ENCODE data around the gene DNAH11. TPM values are rescaled to one million over a fixed set of nuclear protein-coding genes. Genes with fewer than 3 reads are reported as not detected.
"Not testable (repeated sequence)": the region's sequence is repeated elsewhere in the genome, so short reads cannot be mapped to it uniquely, and the experiment has no call there.

Gene DNAH11
- total RNA-seq, 4 donors from 2014 or later = 0.20 to 2.5 (median 0.71) TPM

DNA sequence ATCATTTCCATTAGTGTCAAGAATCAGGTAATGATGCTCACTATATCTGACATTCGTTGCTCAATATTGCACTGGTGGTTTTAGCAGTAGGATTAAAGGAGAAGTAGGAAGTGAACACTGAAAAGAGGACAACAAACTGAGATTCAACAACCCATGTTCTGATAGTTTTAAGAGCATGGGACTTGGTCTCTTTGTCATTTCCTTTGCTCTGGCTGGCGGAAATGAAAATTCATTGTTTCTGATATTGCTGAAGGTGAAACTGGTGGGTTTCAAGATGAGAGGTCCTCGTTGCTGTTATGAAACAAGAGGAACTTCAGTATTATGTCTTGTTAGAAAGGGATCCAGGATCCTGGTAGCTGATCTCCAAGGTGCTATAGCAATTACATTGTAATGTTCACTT, 129.0 kb downstream of the DNAH11 start:
- no peaks in the 10 kb centered on the region for H3K36me3 ChIP-seq
- no peak for DNase-seq (ENCODE audit: low spot score in 2 of 2)
- H3K27me3 ChIP-seq = no peaks in the 10 kb centered on the region
- TF ChIP-seq POLR2A (IDR thresholded peaks at IDR 0.05) = no peak
- TF ChIP-seq, protein P1, sequence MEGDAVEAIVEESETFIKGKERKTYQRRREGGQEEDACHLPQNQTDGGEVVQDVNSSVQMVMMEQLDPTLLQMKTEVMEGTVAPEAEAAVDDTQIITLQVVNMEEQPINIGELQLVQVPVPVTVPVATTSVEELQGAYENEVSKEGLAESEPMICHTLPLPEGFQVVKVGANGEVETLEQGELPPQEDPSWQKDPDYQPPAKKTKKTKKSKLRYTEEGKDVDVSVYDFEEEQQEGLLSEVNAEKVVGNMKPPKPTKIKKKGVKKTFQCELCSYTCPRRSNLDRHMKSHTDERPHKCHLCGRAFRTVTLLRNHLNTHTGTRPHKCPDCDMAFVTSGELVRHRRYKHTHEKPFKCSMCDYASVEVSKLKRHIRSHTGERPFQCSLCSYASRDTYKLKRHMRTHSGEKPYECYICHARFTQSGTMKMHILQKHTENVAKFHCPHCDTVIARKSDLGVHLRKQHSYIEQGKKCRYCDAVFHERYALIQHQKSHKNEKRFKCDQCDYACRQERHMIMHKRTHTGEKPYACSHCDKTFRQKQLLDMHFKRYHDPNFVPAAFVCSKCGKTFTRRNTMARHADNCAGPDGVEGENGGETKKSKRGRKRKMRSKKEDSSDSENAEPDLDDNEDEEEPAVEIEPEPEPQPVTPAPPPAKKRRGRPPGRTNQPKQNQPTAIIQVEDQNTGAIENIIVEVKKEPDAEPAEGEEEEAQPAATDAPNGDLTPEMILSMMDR (IDR thresholded peaks at IDR 0.05) = no peak
- TF ChIP-seq EP300 (IDR thresholded peaks at IDR 0.05) = no peak
- H3K9me3 ChIP-seq = no peaks in the 10 kb centered on the region
- no peak overlapping the region for H3K27ac ChIP-seq
- no peaks in the 10 kb centered on the region for H3K4me1 ChIP-seq
- no peak overlapping the region for H3K4me3 ChIP-seq
- 81 to 83% methylated on average over 3 of the region's 3 CpGs for WGBS, 2 donors

DNA sequence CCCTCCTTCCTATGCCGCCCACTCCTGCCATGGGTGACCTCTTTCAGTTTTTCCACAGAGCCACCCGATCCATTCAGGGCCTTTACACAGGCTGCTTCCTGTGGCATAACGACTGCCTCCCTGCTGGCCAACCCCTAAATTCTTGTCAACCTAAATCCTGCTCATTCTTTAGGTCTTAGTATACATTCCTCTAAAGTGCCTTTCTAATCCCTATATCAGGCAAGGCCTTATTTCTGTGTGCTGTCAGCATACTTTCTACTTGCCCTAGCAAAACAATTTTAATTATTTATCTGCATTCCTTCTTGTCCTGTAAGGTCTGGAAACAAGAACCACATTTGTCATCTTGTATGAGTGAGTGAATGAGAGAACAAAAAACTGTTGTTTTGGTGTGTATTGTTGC, 132.4 kb downstream of the DNAH11 start:
- no peaks in the 10 kb centered on the region for H3K27me3 ChIP-seq
- no peaks in the 10 kb centered on the region for H3K4me1 ChIP-seq
- no peak for TF ChIP-seq EP300 (IDR thresholded peaks at IDR 0.05)
- TF ChIP-seq, protein P1 (IDR thresholded peaks at IDR 0.05) = no peak
- TF ChIP-seq POLR2A (IDR thresholded peaks at IDR 0.05) = no peak
- H3K27ac ChIP-seq = no peak overlapping the region
- 31 to 33% methylated on average over 3 of the region's 3 CpGs for WGBS, 2 donors
- H3K36me3 ChIP-seq = no peaks in the 10 kb centered on the region
- H3K4me3 ChIP-seq = no peak overlapping the region
- H3K9me3 ChIP-seq = peaks cover 0 to 6% (median 2%) of the 10 kb centered on the region in 4 donors
- DNase-seq (ENCODE audit: low spot score in 2 of 2) = no peak

DNA sequence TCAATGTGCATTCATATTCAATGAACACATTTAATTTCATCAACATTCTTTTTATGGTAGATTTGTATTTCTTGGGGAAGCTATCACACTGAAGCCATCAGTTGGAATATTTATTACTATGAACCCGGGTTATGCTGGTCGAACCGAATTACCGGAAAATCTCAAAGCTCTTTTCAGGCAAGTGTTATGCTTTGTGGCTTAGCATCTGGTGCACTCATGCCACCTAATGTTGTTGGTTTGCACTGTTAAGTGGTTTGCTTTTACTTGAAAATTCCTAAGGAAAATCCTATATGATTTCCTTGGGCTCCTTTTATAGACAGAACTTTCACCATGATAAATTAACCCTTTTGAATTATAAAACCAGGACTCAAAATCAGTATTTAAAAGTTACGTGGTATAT, 147.9 kb downstream of the DNAH11 start:
- H3K9me3 ChIP-seq = no peaks in the 10 kb centered on the region
- H3K27ac ChIP-seq = no peak overlapping the region
- no peak for TF ChIP-seq POLR2A (IDR thresholded peaks at IDR 0.05)
- no peak for TF ChIP-seq EP300 (IDR thresholded peaks at IDR 0.05)
- TF ChIP-seq, protein P1 (IDR thresholded peaks at IDR 0.05) = no peak
- DNase-seq (ENCODE audit: low spot score in 2 of 2) = no peak
- 33 to 41% methylated on average over 5 of the region's 5 CpGs for WGBS, 2 donors
- no peak overlapping the region for H3K4me3 ChIP-seq
- H3K36me3 ChIP-seq = no peaks in the 10 kb centered on the region
- H3K27me3 ChIP-seq = no peaks in the 10 kb centered on the region
- peaks cover 0 to 3% (median 0%) of the 10 kb centered on the region in 4 donors for H3K4me1 ChIP-seq

DNA sequence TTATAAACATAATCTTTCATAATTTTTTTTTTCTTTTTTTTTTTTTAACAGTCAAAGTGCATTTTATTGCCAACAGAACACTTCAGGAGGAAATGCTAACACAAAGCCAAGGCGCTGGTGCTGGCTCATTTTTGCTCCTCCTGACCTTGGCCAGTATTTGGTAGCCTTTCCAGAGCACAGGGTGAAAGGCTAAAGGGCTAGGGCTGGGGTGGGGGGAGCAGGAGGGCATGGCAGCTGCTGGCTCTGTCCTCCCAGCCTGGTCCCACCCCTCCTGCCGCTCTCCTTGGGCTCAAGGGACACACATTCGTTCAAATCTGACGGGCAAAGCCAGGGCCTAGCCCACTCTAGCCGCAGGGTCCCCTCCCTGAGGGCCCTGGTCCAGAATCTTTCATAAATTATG, 148.3 kb downstream of the DNAH11 start:
- not testable (repeated sequence) for H3K36me3 ChIP-seq; DNase-seq (ENCODE audit: low spot score in 2 of 2)
- WGBS, 2 donors = 28 to 39% methylated on average over 5 of the region's 5 CpGs

DNA sequence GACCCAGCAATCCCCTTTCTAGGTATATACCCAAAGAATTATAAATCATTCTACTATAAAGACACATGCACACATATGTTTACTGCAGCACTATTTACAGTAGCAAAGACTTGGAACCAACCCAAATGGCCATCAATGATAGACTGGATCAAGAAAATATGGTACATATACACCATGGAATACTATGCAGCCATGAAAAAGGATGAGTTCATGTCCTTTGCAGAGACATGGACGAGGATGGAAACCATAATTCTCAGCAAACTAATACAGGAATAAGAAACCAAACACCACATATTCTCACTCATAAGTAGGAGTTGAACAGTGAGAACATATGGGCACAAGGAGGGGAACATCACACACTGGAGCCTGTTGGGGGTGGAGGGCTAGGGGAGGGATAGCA, 157.7 kb downstream of the DNAH11 start:
- not testable (repeated sequence) for H3K27me3 ChIP-seq; H3K4me3 ChIP-seq; DNase-seq (ENCODE audit: low spot score in 2 of 2); H3K27ac ChIP-seq; H3K9me3 ChIP-seq; H3K36me3 ChIP-seq; H3K4me1 ChIP-seq
- WGBS, 2 donors = 74 to 84% methylated on average over 1 of the region's 1 CpG

More for the DNA sequence above, 148.3 kb downstream of the DNAH11 start:
- H3K27ac ChIP-seq, H3K27me3 ChIP-seq, H3K4me1 ChIP-seq, H3K4me3 ChIP-seq, H3K9me3 ChIP-seq: not testable (repeated sequence)

DNA sequence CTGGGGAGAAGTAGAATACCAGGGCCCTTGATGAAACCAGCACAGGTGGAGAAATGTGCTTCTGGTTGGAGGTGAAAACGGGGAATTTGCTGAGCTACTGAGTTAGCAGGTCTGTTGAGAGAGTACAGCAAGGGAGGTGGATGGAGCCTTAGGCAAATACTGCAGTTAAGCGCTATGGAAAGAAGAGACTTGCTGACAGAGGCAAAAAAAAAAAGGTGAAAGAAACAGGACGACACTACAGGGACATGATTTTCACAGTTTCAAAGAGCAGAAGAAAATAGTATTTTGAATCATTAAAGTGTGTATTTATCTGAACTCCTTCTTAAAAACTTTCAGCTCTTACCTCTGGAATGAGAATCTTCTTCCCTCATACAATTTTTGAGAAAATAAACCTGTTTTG, 159.5 kb downstream of the DNAH11 start:
- WGBS, 2 donors = 69 to 77% methylated on average over 3 of the region's 3 CpGs
- DNase-seq (ENCODE audit: low spot score in 2 of 2) = no peak

More for the DNA sequence above, 159.5 kb downstream of the DNAH11 start:
- Histone ChIP-seq H3K4me1 (no peaks in the 10 kb centered on the region), H3K36me3 (no peaks in the 10 kb centered on the region), H3K27ac (no peak overlapping the region), H3K9me3 (peaks cover 0 to 4% (median 0%) of the 10 kb centered on the region in 4 donors), H3K4me3 (no peak overlapping the region), H3K27me3 (no peaks in the 10 kb centered on the region)
- no peak for TF ChIP-seq EP300 (IDR thresholded peaks at IDR 0.05)
- no peak for TF ChIP-seq POLR2A (IDR thresholded peaks at IDR 0.05)
- TF ChIP-seq, protein P1 (IDR thresholded peaks at IDR 0.05) = no peak

All from tibial nerve (tissue), 4 donors.